Activated T-cell treated with anti-CD3 and anti-CD28 coated beads, Interleukin-2, amount 50 U/mL, for 24 hours (primary cell): ENCODE data around the gene EEF1G.
A peak's percentile ranks its signal among the peaks of the same experiment; 100 is the strongest.
"Not testable (repeated sequence)": the region's sequence is repeated elsewhere in the genome, so short reads cannot be mapped to it uniquely, and the experiment has no call there.

Source experiments
- DNase-seq: peaks from one replicate; pipeline ENCODE4 v3.0.0-alpha.2; 2020
- H3K27ac Mint-ChIP-seq: 2 replicates; pipeline ENCODE4 v1.8.0; 2020; ENCODE audit warnings: mild to moderate bottlenecking, mixed read lengths
- H3K27me3 Mint-ChIP-seq: 2 replicates; pipeline ENCODE4 v1.8.0; 2020; ENCODE audit warnings: mixed read lengths
- H3K36me3 Mint-ChIP-seq: 2 replicates; pipeline ENCODE4 v1.8.0; 2020; ENCODE audit warnings: low read depth, mixed read lengths
- H3K4me1 Mint-ChIP-seq: 2 replicates; pipeline ENCODE4 v1.8.0; 2020; ENCODE audit warnings: low read depth, mixed read lengths
- H3K4me3 Mint-ChIP-seq: 2 replicates; pipeline ENCODE4 v1.8.0; 2020; ENCODE audit warnings: mild to moderate bottlenecking, moderate library complexity, mixed read lengths
- H3K9me3 Mint-ChIP-seq: 2 replicates; pipeline ENCODE4 v1.8.0; 2020; ENCODE audit warnings: mixed read lengths

Gene EEF1G

DNA sequence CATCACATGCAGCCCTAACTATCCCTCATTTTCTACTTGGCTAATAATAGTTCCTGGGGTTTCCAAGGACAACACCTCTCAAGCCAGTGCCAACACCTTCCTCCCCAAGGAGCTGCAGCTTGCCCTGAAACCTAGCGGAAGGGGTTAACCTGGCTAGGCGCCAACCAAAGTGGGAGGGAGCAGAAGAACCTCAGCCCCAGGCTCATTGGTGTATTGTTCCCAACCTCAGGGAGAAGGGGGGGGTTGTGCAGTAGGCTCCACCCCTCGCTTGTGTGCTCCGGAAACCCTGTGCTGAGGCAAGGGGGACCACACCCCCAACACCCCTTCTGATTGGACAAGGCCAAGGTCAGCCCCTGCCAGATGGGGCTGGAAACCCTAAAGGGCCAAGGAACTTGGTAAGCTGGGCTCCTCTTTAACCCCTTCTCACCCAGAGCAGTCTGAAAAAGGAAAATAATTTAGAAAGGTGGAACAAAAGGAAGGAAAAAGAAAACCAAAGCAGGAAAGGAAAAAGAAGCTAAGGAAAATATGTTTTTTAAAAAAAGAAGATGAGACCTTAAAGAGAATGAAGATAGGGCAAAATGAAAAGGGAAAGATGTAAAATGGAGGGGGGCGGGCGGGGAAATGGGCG is 25.5 kb upstream of the EEF1G start:
- peaks cover 62% of the 10 kb centered on the region for H3K4me1 Mint-ChIP-seq
- H3K4me3 Mint-ChIP-seq, result peak overlapping the region; percentile 94
- no peaks in the 10 kb centered on the region for H3K9me3 Mint-ChIP-seq
- H3K27ac Mint-ChIP-seq, result peak overlapping the region; percentile 93
- no peaks in the 10 kb centered on the region for H3K27me3 Mint-ChIP-seq
- DNase-seq, result peak; percentile 92
- H3K36me3 Mint-ChIP-seq, result peaks cover 92% of the 10 kb centered on the region

DNA sequence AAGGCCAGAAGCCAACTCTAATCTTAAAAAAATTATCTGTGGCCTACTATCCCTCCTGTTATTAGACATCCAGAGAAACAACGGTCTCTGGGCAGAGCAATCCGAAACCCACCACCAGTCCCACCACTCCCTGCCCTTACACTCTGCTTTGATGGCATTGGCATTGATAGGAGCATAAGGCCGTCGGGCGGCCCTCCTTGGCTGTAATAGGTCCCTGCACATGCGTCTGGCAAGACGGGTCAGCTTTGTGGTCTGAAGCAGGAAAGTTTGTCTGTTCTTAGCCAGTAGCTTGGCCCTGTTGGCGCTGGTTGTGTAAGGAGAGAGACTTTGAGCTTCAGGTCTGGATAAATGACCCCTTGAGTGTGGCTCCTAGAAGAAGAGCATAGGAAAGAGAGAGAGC is 21.4 kb upstream of the EEF1G start:
- Mint-ChIP-seq H3K4me3 (no peak overlapping the region), H3K36me3 (peaks cover 95% of the 10 kb centered on the region), H3K9me3 (no peaks in the 10 kb centered on the region), H3K27me3 (no peaks in the 10 kb centered on the region), H3K27ac (peak overlapping the region; percentile 93), H3K4me1 (peaks cover 70% of the 10 kb centered on the region)
- no peak for DNase-seq

DNA sequence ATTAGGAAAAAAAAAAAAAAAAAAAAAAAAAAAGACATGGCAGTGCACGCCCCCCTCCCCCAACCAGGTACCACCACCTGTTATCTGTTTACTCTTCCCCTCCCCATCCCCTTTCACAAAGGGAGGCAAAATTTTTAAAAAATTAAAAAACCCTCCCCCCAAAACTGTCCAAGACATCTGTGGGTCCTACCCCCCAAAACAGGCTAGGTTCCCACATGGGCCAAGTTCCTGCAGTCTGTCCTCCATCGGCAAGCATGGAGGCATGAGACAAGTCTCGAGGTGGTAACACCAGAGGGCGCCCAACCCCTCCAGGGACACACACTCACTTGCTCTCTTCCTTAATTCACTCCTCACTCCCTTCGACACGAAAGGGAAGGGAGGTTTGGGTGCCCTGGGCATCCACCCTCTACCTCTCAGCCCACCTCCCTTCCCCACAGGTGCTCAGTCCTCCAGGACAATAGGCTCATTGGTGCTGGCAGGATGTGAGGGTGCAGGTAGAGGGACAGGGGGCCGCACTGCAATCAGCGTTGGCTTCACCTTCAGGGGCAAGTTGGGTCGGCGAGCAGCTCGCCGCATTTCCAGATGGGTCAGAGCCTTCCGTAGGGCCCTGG is 19.8 kb upstream of the EEF1G start:
- H3K4me1 Mint-ChIP-seq, result peaks cover 66% of the 10 kb centered on the region
- peak overlapping the region; percentile 93 for H3K27ac Mint-ChIP-seq
- H3K9me3 Mint-ChIP-seq, result no peaks in the 10 kb centered on the region
- peaks cover 93% of the 10 kb centered on the region for H3K36me3 Mint-ChIP-seq
- no peaks in the 10 kb centered on the region for H3K27me3 Mint-ChIP-seq
- DNase-seq, result peak; percentile 81
- H3K4me3 Mint-ChIP-seq, result peak overlapping the region; percentile 66

DNA sequence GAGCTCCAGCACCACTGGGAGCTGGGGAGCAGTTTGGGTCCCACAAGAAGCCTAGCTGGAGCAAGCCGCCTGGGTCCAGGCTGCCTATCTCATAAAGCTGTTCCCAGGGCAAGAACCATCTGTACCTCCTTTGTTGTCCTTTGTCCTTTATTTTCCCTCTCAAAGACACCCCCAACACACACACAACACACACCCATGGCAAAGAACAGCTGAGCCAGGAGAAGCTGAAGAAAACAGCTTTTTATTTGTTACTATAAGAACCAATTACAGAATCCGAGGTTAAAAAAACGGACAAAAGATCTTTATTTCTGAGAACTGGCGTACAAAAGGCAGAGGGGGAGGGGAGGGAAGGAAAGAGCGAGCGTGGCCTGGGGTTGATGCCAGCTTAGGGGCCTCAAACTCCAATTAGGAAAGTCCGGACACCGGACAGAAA is 19.3 kb upstream of the EEF1G start:
- DNase-seq, result no peak
- Mint-ChIP-seq H3K36me3 (peaks cover 92% of the 10 kb centered on the region), H3K9me3 (no peaks in the 10 kb centered on the region), H3K27ac (peak overlapping the region; percentile 97), H3K4me3 (peak overlapping the region; percentile 3), H3K27me3 (no peaks in the 10 kb centered on the region), H3K4me1 (peaks cover 64% of the 10 kb centered on the region)

GRCh38 chr11:62592146-62592815 is 18.6 kb upstream of the EEF1G start:
- Mint-ChIP-seq H3K27me3 (no peaks in the 10 kb centered on the region), H3K9me3 (no peaks in the 10 kb centered on the region), H3K27ac (peak overlapping the region; percentile 97), H3K4me1 (peaks cover 62% of the 10 kb centered on the region), H3K4me3 (peak overlapping the region; percentile 97), H3K36me3 (peaks cover 92% of the 10 kb centered on the region)
- DNase-seq, result no peak

- H3K9me3 Mint-ChIP-seq, result no peaks in the 10 kb centered on the region
- peaks cover 58% of the 10 kb centered on the region for H3K4me1 Mint-ChIP-seq
- H3K36me3 Mint-ChIP-seq, result peaks cover 91% of the 10 kb centered on the region
- peak within 1 kb of the TSS; percentile 97 for H3K27ac Mint-ChIP-seq
- peak within 1 kb of the TSS; percentile 97 for H3K4me3 Mint-ChIP-seq
- peak; percentile 94 for DNase-seq
- no peaks in the 10 kb centered on the region for H3K27me3 Mint-ChIP-seq
These were observed 17.9 kb upstream of the EEF1G start, which contains the start of gene TUT1 for GRCh38 chr11:62591448-62592145. TSS of gene TUT1 (minus strand) at chr11:62591523. CDS start at chr11:62591485, 38 bp downstream.

- no peak for DNase-seq
These were observed 15.4 kb upstream of the EEF1G start for GRCh38 chr11:62588966-62589637.

DNA sequence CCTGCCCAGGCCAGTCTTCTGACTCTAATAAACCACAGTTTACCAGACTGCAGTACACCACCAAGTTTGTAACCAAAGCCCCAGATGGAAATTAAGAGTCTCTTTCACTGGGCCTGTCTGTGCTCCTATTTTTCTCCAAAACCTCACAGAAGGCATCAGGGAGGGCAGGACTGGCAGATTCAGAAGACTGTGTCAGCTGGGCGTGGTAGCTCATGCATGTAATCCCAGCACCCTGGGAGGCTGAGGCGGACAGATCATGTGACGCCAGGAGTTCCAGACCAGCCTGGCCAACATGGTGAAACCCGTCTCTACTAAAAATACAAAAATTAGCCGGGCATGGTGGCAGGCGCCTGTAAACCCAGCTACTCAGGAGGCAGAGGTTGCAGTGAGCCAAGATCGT is 11.7 kb upstream of the EEF1G start:
- not testable (repeated sequence) for H3K27me3 Mint-ChIP-seq, H3K4me3 Mint-ChIP-seq, DNase-seq, H3K9me3 Mint-ChIP-seq
- Mint-ChIP-seq H3K27ac (peak overlapping the region; percentile 40), H3K36me3 (peaks cover 79% of the 10 kb centered on the region), H3K4me1 (peaks cover 30% of the 10 kb centered on the region)

More at GRCh38 chr11:62588966-62589637, 15.4 kb upstream of the EEF1G start:
- peak overlapping the region; percentile 97 for H3K27ac Mint-ChIP-seq
- peaks cover 52% of the 10 kb centered on the region for H3K4me1 Mint-ChIP-seq
- no peaks in the 10 kb centered on the region for H3K27me3 Mint-ChIP-seq
- H3K4me3 Mint-ChIP-seq, result peak overlapping the region; percentile 97
- H3K9me3 Mint-ChIP-seq, result no peaks in the 10 kb centered on the region
- peaks cover 81% of the 10 kb centered on the region for H3K36me3 Mint-ChIP-seq

GRCh38 chr11:62581735-62582134 is 8.0 kb upstream of the EEF1G start:
- H3K4me3 Mint-ChIP-seq, H3K27me3 Mint-ChIP-seq, DNase-seq, H3K9me3 Mint-ChIP-seq, H3K27ac Mint-ChIP-seq: not testable (repeated sequence)
- peaks cover 77% of the 10 kb centered on the region for H3K36me3 Mint-ChIP-seq
- H3K4me1 Mint-ChIP-seq, result peaks cover 10% of the 10 kb centered on the region

GRCh38 chr11:62580959-62581715 is 7.4 kb upstream of the EEF1G start:
- no peaks in the 10 kb centered on the region for H3K9me3 Mint-ChIP-seq
- H3K36me3 Mint-ChIP-seq, result peaks cover 78% of the 10 kb centered on the region
- H3K27me3 Mint-ChIP-seq, result no peaks in the 10 kb centered on the region
- H3K4me3 Mint-ChIP-seq, result no peak overlapping the region
- DNase-seq, result no peak
- H3K4me1 Mint-ChIP-seq, result peaks cover 10% of the 10 kb centered on the region
- H3K27ac Mint-ChIP-seq, result peak overlapping the region; percentile 23

- H3K4me1 Mint-ChIP-seq, result peaks cover 19% of the 10 kb centered on the region
- no peak overlapping the region for H3K4me3 Mint-ChIP-seq
- H3K36me3 Mint-ChIP-seq, result peaks cover 87% of the 10 kb centered on the region
- no peak for DNase-seq
- no peaks in the 10 kb centered on the region for H3K9me3 Mint-ChIP-seq
- no peaks in the 10 kb centered on the region for H3K27me3 Mint-ChIP-seq
- no peak overlapping the region for H3K27ac Mint-ChIP-seq
These were observed 5.6 kb upstream of the EEF1G start for GRCh38 chr11:62579252-62579651.

GRCh38 chr11:62578541-62578940 is 4.8 kb upstream of the EEF1G start:
- Mint-ChIP-seq H3K4me3 (no peak overlapping the region), H3K9me3 (no peaks in the 10 kb centered on the region), H3K27me3 (no peaks in the 10 kb centered on the region), H3K4me1 (peaks cover 19% of the 10 kb centered on the region), H3K36me3 (peaks cover 86% of the 10 kb centered on the region), H3K27ac (no peak overlapping the region)
- no peak for DNase-seq

- Mint-ChIP-seq H3K27me3 (no peaks in the 10 kb centered on the region), H3K9me3 (no peaks in the 10 kb centered on the region), H3K36me3 (peaks cover 88% of the 10 kb centered on the region), H3K4me1 (peaks cover 26% of the 10 kb centered on the region), H3K27ac (peak overlapping the region; percentile 60), H3K4me3 (no peak overlapping the region)
- DNase-seq, result no peak
These were observed 3.5 kb upstream of the EEF1G start for GRCh38 chr11:62577046-62577714.
